Liver (tissue), 9 donors: ENCODE data around the gene NPC1L1. TPM values are rescaled to one million over a fixed set of nuclear protein-coding genes. Genes with fewer than 3 reads are reported as not detected.
A peak's percentile ranks its signal among the peaks of the same experiment; 100 is the strongest.

Source experiments
- DNase-seq: peaks from one replicate; pipeline ENCODE4 v3.0.0-alpha.2; 2017; ENCODE audit warnings: low spot score
- H3K27ac ChIP-seq, 2 donors: one replicate each; pipeline ENCODE4 v1.7.0; 2013; ENCODE audit warnings: inconsistent platforms in 2 of 2, low read length in 2 of 2, control low read depth in 1 of 2, low read depth in 1 of 2, mild to moderate bottlenecking in 1 of 2
- H3K27me3 ChIP-seq, 4 donors: one replicate each; pipeline versions ENCODE4 v1.6.1 to v1.7.0; 2013; ENCODE audit warnings: low read length in 3 of 4, inconsistent platforms in 1 of 4, mild to moderate bottlenecking in 1 of 4, moderate library complexity in 1 of 4; ENCODE audit not compliant: control insufficient read depth in 4 of 4, insufficient read depth in 4 of 4
- H3K36me3 ChIP-seq, 4 donors: one replicate each; pipeline versions ENCODE4 v1.6.1 to v1.7.0; 2013; ENCODE audit warnings: low read length in 3 of 4, mild to moderate bottlenecking in 3 of 4, low read depth in 1 of 4, moderate library complexity in 1 of 4; ENCODE audit not compliant: control insufficient read depth in 4 of 4, insufficient read depth in 3 of 4
- H3K4me1 ChIP-seq, 4 donors: one replicate each; pipeline versions ENCODE4 v1.6.1 to v1.7.0; 2013; ENCODE audit warnings: low read length in 3 of 4, mild to moderate bottlenecking in 3 of 4, moderate library complexity in 1 of 4; ENCODE audit not compliant: control insufficient read depth in 4 of 4, insufficient read depth in 4 of 4
- H3K4me3 ChIP-seq, 3 donors: one replicate each; pipeline versions ENCODE4 v1.6.1 to v1.7.0; 2013; ENCODE audit warnings: low read length in 3 of 3, control low read depth in 1 of 3, low read depth in 1 of 3, mild to moderate bottlenecking in 1 of 3
- H3K9ac ChIP-seq, 2 donors: one replicate each; pipeline ENCODE4 v1.7.0; 2013; ENCODE audit warnings: low read length in 2 of 2, mild to moderate bottlenecking in 2 of 2, moderate library complexity in 2 of 2, control low read depth in 1 of 2, low read depth in 1 of 2
- H3K9me3 ChIP-seq, 4 donors: one replicate each; pipeline versions ENCODE4 v1.6.1 to v1.7.0; 2013; ENCODE audit warnings: low read length in 3 of 4; ENCODE audit not compliant: control insufficient read depth in 4 of 4
- ATF3 ChIP-seq: IDR thresholded peaks from 2 replicates; pipeline ENCODE4 v1.6.1; 2016; ENCODE audit warnings: antibody characterized with exemption
- CTCF ChIP-seq: fragments of 150-350 bp; IDR thresholded peaks from 2 replicates; pipeline ENCODE4 v1.5.1; 2017; ENCODE audit warnings: improper control_type of control experiment, low read depth, low read length; ENCODE audit not compliant: missing input control
- EGR1 ChIP-seq, 2 donors: IDR thresholded peaks; 2 replicates each; pipeline ENCODE4 v1.6.1; 2016 to 2018; ENCODE audit warnings: antibody characterized with exemption in 2 of 2, low read depth in 2 of 2
- FOXA1 ChIP-seq: IDR thresholded peaks from 2 replicates; pipeline ENCODE4 v1.6.1; 2016; ENCODE audit warnings: antibody characterized with exemption
- FOXA2 ChIP-seq: IDR thresholded peaks from 2 replicates; pipeline ENCODE4 v1.6.1; 2016; ENCODE audit warnings: antibody characterized with exemption
- GABPA ChIP-seq, 2 donors: IDR thresholded peaks in 1 of 2; conservative IDR thresholded peaks in 1 of 2; 2 replicates each; pipeline ENCODE4 v1.6.1; 2016; ENCODE audit warnings: antibody characterized with exemption in 2 of 2, mild to moderate bottlenecking in 1 of 2, moderate library complexity in 1 of 2
- HNF4A ChIP-seq, 2 donors: conservative IDR thresholded peaks; 2 replicates each; pipeline ENCODE4 v1.6.1; 2016; ENCODE audit warnings: antibody characterized with exemption in 2 of 2, mild to moderate bottlenecking in 2 of 2
- HNF4G ChIP-seq: IDR thresholded peaks from 2 replicates; pipeline ENCODE4 v1.6.1; 2016; ENCODE audit warnings: antibody characterized with exemption
- JUND ChIP-seq, 2 donors: IDR thresholded peaks; 2 replicates each; pipeline ENCODE4 v1.6.1; 2016; ENCODE audit warnings: antibody characterized with exemption in 2 of 2
- MAX ChIP-seq: IDR thresholded peaks from 2 replicates; pipeline ENCODE4 v1.6.1; 2016; ENCODE audit warnings: antibody characterized with exemption
- NR2F2 ChIP-seq: IDR thresholded peaks from 2 replicates; pipeline ENCODE4 v1.6.1; 2016; ENCODE audit warnings: antibody characterized with exemption
- RAD21 ChIP-seq, 2 donors: IDR thresholded peaks; 2 replicates each; pipeline ENCODE4 v1.6.1; 2016; ENCODE audit warnings: antibody characterized with exemption in 2 of 2, mild to moderate bottlenecking in 2 of 2
- REST ChIP-seq: IDR thresholded peaks from 2 replicates; pipeline ENCODE4 v1.6.1; 2016; ENCODE audit warnings: antibody characterized with exemption, mild to moderate bottlenecking
- RXRA ChIP-seq, 2 donors: IDR thresholded peaks; 2 replicates each; pipeline ENCODE4 v1.6.1; 2017 to 2018; ENCODE audit warnings: antibody characterized with exemption in 2 of 2, mild to moderate bottlenecking in 1 of 2
- SP1 ChIP-seq: IDR thresholded peaks from 2 replicates; pipeline ENCODE4 v1.6.1; 2018; ENCODE audit warnings: antibody characterized with exemption, mild to moderate bottlenecking
- TAF1 ChIP-seq: conservative IDR thresholded peaks from 2 replicates; pipeline ENCODE4 v1.6.1; 2016; ENCODE audit warnings: antibody characterized with exemption, mild to moderate bottlenecking
- YY1 ChIP-seq: IDR thresholded peaks from 2 replicates; pipeline ENCODE4 v1.6.1; 2016; ENCODE audit warnings: antibody characterized with exemption, mild to moderate bottlenecking
- ZBTB33 ChIP-seq: IDR thresholded peaks from 2 replicates; pipeline ENCODE4 v1.6.1; 2016; ENCODE audit warnings: antibody characterized with exemption
- WGBS: extraction: QIAGEN DNeasy Blood & Tissue Kit; methylation state at CpG from one replicate; pipeline ENCODE4 v1.1.7; 2013; 5-methylcytosine and 5-hydroxymethylcytosine counted together
- polyA plus RNA-seq, 2 donors: library from polyadenylated mRNA; stranded (reverse) in 1 of 2; unstranded in 1 of 2; fragments of 200-250 nt in 1 of 2; fragments of >200 nt in 1 of 2; fragmentation: Nextera tagmentation in 1 of 2; extraction: Ambion mirVana in 1 of 2; gene quantifications; one replicate each; pipeline versions ENCODE4 v1.2.1 to v1.2.3, GENCODE V29; 2013 to 2015
- total RNA-seq, 2 donors: library from RNA; depleted of rRNA; stranded (reverse); fragments of >200 nt; gene quantifications; one replicate each; pipeline ENCODE4 v1.2.3, GENCODE V29; 2014
- donor health status: healthy.
- donor health status: healthy.
- donor health status: healthy.
- donor health status: healthy.
- donor health status: healthy.

Gene NPC1L1
- total and polyA plus RNA-seq, 4 donors: 7.2 to 22.1 (median 15.3) TPM

- DNase-seq: no peak
- H3K4me3 ChIP-seq: no peak overlapping the region
Measured at GRCh38 chr7:44535348-44536064, 5.6 kb downstream of the NPC1L1 start.

GRCh38 chr7:44534501-44534900 lies 6.6 kb downstream of the NPC1L1 start:
- no peak overlapping the region for H3K9ac ChIP-seq
- H3K9me3 ChIP-seq: no peaks in the 10 kb centered on the region
- H3K4me1 ChIP-seq: peaks cover 2 to 49% (median 25%) of the 10 kb centered on the region in 4 donors
- 70% methylated on average over 7 of the region's 7 CpGs for WGBS
- H3K27me3 ChIP-seq: no peaks in the 10 kb centered on the region
- H3K36me3 ChIP-seq: peaks cover 0 to 34% (median 21%) of the 10 kb centered on the region in 4 donors
- TF ChIP-seq RAD21 (IDR thresholded peaks at IDR 0.05) (peak; percentile 17 to 54), CTCF (peak; percentile 37), FOXA2 (no peak)
- no peak overlapping the region for H3K27ac ChIP-seq
- DNase-seq: no peak
- no peak overlapping the region for H3K4me3 ChIP-seq

More at GRCh38 chr7:44535348-44536064, 5.6 kb downstream of the NPC1L1 start:
- H3K27ac ChIP-seq: no peak overlapping the region
- no peak for TF ChIP-seq RAD21 (IDR thresholded peaks at IDR 0.05)
- TF ChIP-seq YY1: no peak
- no peak for TF ChIP-seq REST
- H3K36me3 ChIP-seq: peaks cover 0 to 32% (median 21%) of the 10 kb centered on the region in 4 donors
- H3K9me3 ChIP-seq: no peaks in the 10 kb centered on the region
- 77% methylated on average over 8 of the region's 8 CpGs for WGBS
- no peak overlapping the region for H3K9ac ChIP-seq
- peaks cover 5 to 53% (median 27%) of the 10 kb centered on the region in 4 donors for H3K4me1 ChIP-seq
- H3K27me3 ChIP-seq: no peaks in the 10 kb centered on the region

- peaks cover 0 to 34% (median 21%) of the 10 kb centered on the region in 4 donors for H3K36me3 ChIP-seq
- DNase-seq: no peak
- no peaks in the 10 kb centered on the region for H3K27me3 ChIP-seq
- H3K4me1 ChIP-seq: peaks cover 2 to 45% (median 23%) of the 10 kb centered on the region in 4 donors
- H3K27ac ChIP-seq: no peak overlapping the region
- H3K4me3 ChIP-seq: no peak overlapping the region
- H3K9me3 ChIP-seq: no peaks in the 10 kb centered on the region
- 66% methylated on average over 5 of the region's 5 CpGs for WGBS
- H3K9ac ChIP-seq: no peak overlapping the region
- TF ChIP-seq NR2F2: no peak
- TF ChIP-seq ZBTB33: no peak
- TF ChIP-seq ATF3: no peak
- TF ChIP-seq MAX: no peak
- no peak for TF ChIP-seq CTCF
- no peak for TF ChIP-seq SP1
- TF ChIP-seq JUND (IDR thresholded peaks at IDR 0.05): no peak
- no peak for TF ChIP-seq HNF4G
- TF ChIP-seq EGR1 (IDR thresholded peaks at IDR 0.05; ENCODE audit: low read depth in 2 of 2): no peak
- TF ChIP-seq GABPA (IDR thresholded peaks at IDR 0.05 in 1 of 2, conservative IDR thresholded peaks at IDR 0.05 in 1 of 2): no peak
- TF ChIP-seq RXRA (IDR thresholded peaks at IDR 0.05): no peak
- TF ChIP-seq HNF4A (conservative IDR thresholded peaks at IDR 0.05): no peak
- no peak for TF ChIP-seq FOXA2
- TF ChIP-seq TAF1: no peak
- no peak for TF ChIP-seq FOXA1
Measured at GRCh38 chr7:44534087-44534486, 7.0 kb downstream of the NPC1L1 start.
